Measurements from ENCODE around the gene VSIG10. TPM values are rescaled to one million over a fixed set of nuclear protein-coding genes. Genes with fewer than 3 reads are reported as not detected.
A peak's percentile ranks its signal among the peaks of the same experiment; 100 is the strongest.

Gene VSIG10
- total RNA-seq, 1 experiment from 2014 or later, result 32.6 TPM

DNA sequence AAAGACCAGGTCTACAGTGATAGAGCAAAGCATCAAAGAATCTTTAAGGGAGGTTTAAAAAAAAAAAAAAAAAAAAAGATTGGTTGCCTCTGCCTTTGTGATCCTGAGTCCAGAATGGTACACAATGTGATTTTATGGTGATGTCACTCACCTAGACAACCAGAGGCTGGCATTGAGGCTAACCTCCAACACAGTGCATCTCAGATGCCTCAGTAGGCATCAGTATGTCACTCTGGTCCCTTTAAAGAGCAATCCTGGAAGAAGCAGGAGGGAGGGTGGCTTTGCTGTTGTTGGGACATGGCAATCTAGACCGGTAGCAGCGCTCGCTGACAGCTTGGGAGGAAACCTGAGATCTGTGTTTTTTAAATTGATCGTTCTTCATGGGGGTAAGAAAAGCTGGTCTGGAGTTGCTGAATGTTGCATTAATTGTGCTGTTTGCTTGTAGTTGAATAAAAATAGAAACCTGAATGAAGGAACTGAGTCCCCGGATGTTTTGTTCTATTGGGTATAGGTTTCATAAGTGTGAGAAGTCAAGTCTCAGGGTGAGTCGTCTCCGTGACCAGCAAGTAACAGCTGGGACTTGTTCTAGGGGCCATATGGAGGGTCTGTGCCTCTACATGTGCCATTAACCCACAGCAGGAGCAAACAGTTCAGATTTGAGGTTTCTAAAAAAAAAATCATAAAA, 41.4 kb upstream of the VSIG10 start:
- no peak overlapping the region for H3K4me3 Mint-ChIP-seq (ENCODE audit: unreplicated experiment)
- no peak overlapping the region for H3K27ac Mint-ChIP-seq (ENCODE audit: unreplicated experiment)
- H3K4me1 ChIP-seq, result no peaks in the 10 kb centered on the region
- no peak for DNase-seq
- no peaks in the 10 kb centered on the region for H3K9me3 Mint-ChIP-seq (ENCODE audit: unreplicated experiment)
- no peaks in the 10 kb centered on the region for H3K9me3 ChIP-seq
- H3K27me3 ChIP-seq (replicated peaks; ENCODE audit: control insufficient read depth, insufficient read depth, low read length), result no peaks in the 10 kb centered on the region
- peaks cover 71% of the 10 kb centered on the region for H3K36me3 Mint-ChIP-seq (ENCODE audit: insufficient read depth, unreplicated experiment)
- TSS peak; percentile 97 for BruUV-seq (replicated peaks)
- TF ChIP-seq, protein P1, sequence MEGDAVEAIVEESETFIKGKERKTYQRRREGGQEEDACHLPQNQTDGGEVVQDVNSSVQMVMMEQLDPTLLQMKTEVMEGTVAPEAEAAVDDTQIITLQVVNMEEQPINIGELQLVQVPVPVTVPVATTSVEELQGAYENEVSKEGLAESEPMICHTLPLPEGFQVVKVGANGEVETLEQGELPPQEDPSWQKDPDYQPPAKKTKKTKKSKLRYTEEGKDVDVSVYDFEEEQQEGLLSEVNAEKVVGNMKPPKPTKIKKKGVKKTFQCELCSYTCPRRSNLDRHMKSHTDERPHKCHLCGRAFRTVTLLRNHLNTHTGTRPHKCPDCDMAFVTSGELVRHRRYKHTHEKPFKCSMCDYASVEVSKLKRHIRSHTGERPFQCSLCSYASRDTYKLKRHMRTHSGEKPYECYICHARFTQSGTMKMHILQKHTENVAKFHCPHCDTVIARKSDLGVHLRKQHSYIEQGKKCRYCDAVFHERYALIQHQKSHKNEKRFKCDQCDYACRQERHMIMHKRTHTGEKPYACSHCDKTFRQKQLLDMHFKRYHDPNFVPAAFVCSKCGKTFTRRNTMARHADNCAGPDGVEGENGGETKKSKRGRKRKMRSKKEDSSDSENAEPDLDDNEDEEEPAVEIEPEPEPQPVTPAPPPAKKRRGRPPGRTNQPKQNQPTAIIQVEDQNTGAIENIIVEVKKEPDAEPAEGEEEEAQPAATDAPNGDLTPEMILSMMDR (IDR thresholded peaks at IDR 0.05; ENCODE audit: insufficient read depth in 1 of 2, low read depth in 1 of 2, low read length in 1 of 2, severe bottlenecking in 1 of 2, unreplicated experiment in 1 of 2), result no peak
- H3K36me3 ChIP-seq (ENCODE audit: control insufficient read depth, insufficient read depth, low read length), result no peaks in the 10 kb centered on the region
- no peaks in the 10 kb centered on the region for H3K4me1 Mint-ChIP-seq (ENCODE audit: low read depth, unreplicated experiment)
- H3K4me3 ChIP-seq (ENCODE audit: low read depth, low read length), result no peak overlapping the region
- intact Hi-C loops (cut with micrococcal nuclease; ENCODE audit: unreplicated experiment), result no loop called here
- H3K27me3 Mint-ChIP-seq (ENCODE audit: insufficient read depth, unreplicated experiment), result no peaks in the 10 kb centered on the region
- ChIA-PET POLR2A (no interaction called here), CTCF (no interaction called here)

GRCh38 chr12:118144499-118144898, 40.7 kb upstream of the VSIG10 start:
- H3K4me1 ChIP-seq, result peaks cover under 1% of the 10 kb centered on the region; the same call in 1 of the 2 replicates

GRCh38 chr12:118140825-118141224, 37.0 kb upstream of the VSIG10 start:
- H3K9me3 ChIP-seq, result no peaks in the 10 kb centered on the region
- peaks cover 13% of the 10 kb centered on the region for H3K4me1 ChIP-seq
- intact Hi-C loops (cut with micrococcal nuclease; ENCODE audit: unreplicated experiment), result no loop called here
- H3K36me3 ChIP-seq (ENCODE audit: control insufficient read depth, insufficient read depth, low read length), result peaks cover 2% of the 10 kb centered on the region; the same call in 1 of the 2 replicates
- no peaks in the 10 kb centered on the region for H3K27me3 ChIP-seq (replicated peaks; ENCODE audit: control insufficient read depth, insufficient read depth, low read length)
- TF ChIP-seq, protein P1 (IDR thresholded peaks at IDR 0.05; ENCODE audit: insufficient read depth in 1 of 2, low read depth in 1 of 2, low read length in 1 of 2, severe bottlenecking in 1 of 2, unreplicated experiment in 1 of 2), result no peak
- Mint-ChIP-seq H3K4me3 (ENCODE audit: unreplicated experiment) (no peak overlapping the region), H3K9me3 (ENCODE audit: unreplicated experiment) (no peaks in the 10 kb centered on the region), H3K27ac (ENCODE audit: unreplicated experiment) (no peak overlapping the region), H3K27me3 (ENCODE audit: insufficient read depth, unreplicated experiment) (no peaks in the 10 kb centered on the region), H3K36me3 (ENCODE audit: insufficient read depth, unreplicated experiment) (peaks cover 71% of the 10 kb centered on the region), H3K4me1 (ENCODE audit: low read depth, unreplicated experiment) (no peaks in the 10 kb centered on the region)
- no TSS peak for BruUV-seq (replicated peaks)
- POLR2A ChIA-PET, result interaction anchor here (0.6 kb wide), 1 partner anchor 21 kb away, joined by 3 read pairs; no protein-coding TSS in a partner anchor
- CTCF ChIA-PET, result interaction anchor here (0.7 kb wide), 1 partner anchor 37 kb away, joined by 9 read pairs; no protein-coding TSS in a partner anchor
- no peak for DNase-seq
- H3K4me3 ChIP-seq (ENCODE audit: low read depth, low read length), result no peak overlapping the region

More at GRCh38 chr12:118144499-118144898, 40.7 kb upstream of the VSIG10 start:
- ChIA-PET CTCF (no interaction called here), POLR2A (no interaction called here)
- TF ChIP-seq, protein P1 (IDR thresholded peaks at IDR 0.05; ENCODE audit: insufficient read depth in 1 of 2, low read depth in 1 of 2, low read length in 1 of 2, severe bottlenecking in 1 of 2, unreplicated experiment in 1 of 2), result no peak
- Mint-ChIP-seq H3K27me3 (ENCODE audit: insufficient read depth, unreplicated experiment) (no peaks in the 10 kb centered on the region), H3K4me3 (ENCODE audit: unreplicated experiment) (no peak overlapping the region), H3K4me1 (ENCODE audit: low read depth, unreplicated experiment) (no peaks in the 10 kb centered on the region), H3K27ac (ENCODE audit: unreplicated experiment) (no peak overlapping the region), H3K36me3 (ENCODE audit: insufficient read depth, unreplicated experiment) (peaks cover 73% of the 10 kb centered on the region), H3K9me3 (ENCODE audit: unreplicated experiment) (no peaks in the 10 kb centered on the region)
- no TSS peak for BruUV-seq (replicated peaks)
- Histone ChIP-seq H3K36me3 (ENCODE audit: control insufficient read depth, insufficient read depth, low read length) (peaks cover under 1% of the 10 kb centered on the region; the same call in 1 of the 2 replicates), H3K9me3 (no peaks in the 10 kb centered on the region), H3K27me3 (replicated peaks; ENCODE audit: control insufficient read depth, insufficient read depth, low read length) (no peaks in the 10 kb centered on the region), H3K4me3 (ENCODE audit: low read depth, low read length) (no peak overlapping the region)
- no peak for DNase-seq
- intact Hi-C loops (cut with micrococcal nuclease; ENCODE audit: unreplicated experiment), result no loop called here

Measured in Caco-2 (cell line).